Measurements from ENCODE around the gene MARCHF4.
A peak's percentile ranks its signal among the peaks of the same experiment; 100 is the strongest.

The MARCHF4 gene

GRCh38 chr2:216371721-216372702, at the start of gene MARCHF4:
Gene MARCHF4, minus strand, starts transcription at chr2:216372483. Its CDS starts 2,223 bp downstream, at chr2:216370260.
- ATAC-seq, result peak; percentile 45 to 59

- no peak for ATAC-seq
These were observed 48.3 kb upstream of the MARCHF4 start for GRCh38 chr2:216420367-216421101.

- ATAC-seq, result no peak
These were observed 46.7 kb upstream of the MARCHF4 start for GRCh38 chr2:216418981-216419380.

- no peak for ATAC-seq
These were observed 44.5 kb upstream of the MARCHF4 start for GRCh38 chr2:216416571-216417307.

GRCh38 chr2:216415541-216415940, 43.3 kb upstream of the MARCHF4 start:
- no peak for ATAC-seq

GRCh38 chr2:216414772-216415319, 42.6 kb upstream of the MARCHF4 start:
- ATAC-seq, result no peak

- ATAC-seq, result no peak
These were observed 41.6 kb upstream of the MARCHF4 start for GRCh38 chr2:216413882-216414281.

- peak; percentile 91 to 94 for ATAC-seq
These were observed 40.0 kb upstream of the MARCHF4 start, which contains the start of gene SMARCAL1 for GRCh38 chr2:216412022-216412999. Gene SMARCAL1, plus strand, starts transcription at chr2:216412484. Its CDS starts 2,221 bp downstream, at chr2:216414705.

GRCh38 chr2:216410550-216410949, 38.3 kb upstream of the MARCHF4 start:
- ATAC-seq, result no peak

- ATAC-seq, result no peak
These were observed 36.4 kb upstream of the MARCHF4 start for GRCh38 chr2:216408426-216409290.

GRCh38 chr2:216406826-216407225, 34.5 kb upstream of the MARCHF4 start:
- ATAC-seq, result no peak

- ATAC-seq, result no peak
These were observed 33.3 kb upstream of the MARCHF4 start for GRCh38 chr2:216405588-216405987.

- peak; percentile 32 to 71 for ATAC-seq
These were observed 31.8 kb upstream of the MARCHF4 start for GRCh38 chr2:216404010-216404618.

GRCh38 chr2:216402751-216403150, 30.5 kb upstream of the MARCHF4 start:
- no peak for ATAC-seq

- ATAC-seq, result no peak
These were observed 27.3 kb upstream of the MARCHF4 start for GRCh38 chr2:216399621-216400020.

- no peak for ATAC-seq
These were observed 22.6 kb upstream of the MARCHF4 start for GRCh38 chr2:216394881-216395280.

- ATAC-seq, result no peak
These were observed 20.9 kb upstream of the MARCHF4 start for GRCh38 chr2:216392945-216393840.

- ATAC-seq, result no peak
These were observed 19.8 kb upstream of the MARCHF4 start for GRCh38 chr2:216392018-216392562.

All from activated CD4-positive, CD25-positive, alpha-beta regulatory T cell treated with anti-CD3 and anti-CD28 coated beads, Interleukin-2, amount 50 U/mL, for 24 hours (primary cell).